PC-9 (cell line): ENCODE results near the gene CTNNA3.

Source experiments
- EZH2 ChIP-seq: fragments of 200-600 bp; sonication (generic); IDR thresholded peaks from 2 replicates; pipeline ENCODE4 v1.8.0; 2017; ENCODE audit warnings: antibody characterized with exemption, low read depth
- TF ChIP-seq, protein P1 (sequence below): fragments of 200-600 bp; sonication (generic); conservative IDR thresholded peaks from 2 replicates; pipeline ENCODE4 v1.6.1; 2017; ENCODE audit warnings: mixed run types, antibody characterized with exemption, mild to moderate bottlenecking, moderate library complexity

DNA sequence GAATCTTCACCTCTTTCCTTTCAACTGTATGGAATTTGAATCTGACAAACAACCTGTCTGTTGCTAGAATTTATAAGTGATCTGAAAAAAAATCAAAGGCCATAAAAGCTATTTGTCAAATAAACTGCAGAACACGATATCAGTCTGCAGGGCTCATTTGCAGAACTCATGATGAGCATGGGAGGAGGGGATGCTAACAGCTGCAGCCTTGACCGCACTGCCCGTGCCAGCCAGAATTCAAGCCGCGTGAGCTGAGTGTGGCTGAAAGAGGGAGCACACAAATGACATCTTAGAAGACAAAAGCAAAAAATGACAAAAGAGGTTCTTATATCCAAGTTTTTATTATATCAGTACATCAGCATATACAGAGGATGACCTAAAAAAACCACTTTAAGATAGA lies 754.5 kb downstream of the CTNNA3 start:
- TF ChIP-seq, protein P1, sequence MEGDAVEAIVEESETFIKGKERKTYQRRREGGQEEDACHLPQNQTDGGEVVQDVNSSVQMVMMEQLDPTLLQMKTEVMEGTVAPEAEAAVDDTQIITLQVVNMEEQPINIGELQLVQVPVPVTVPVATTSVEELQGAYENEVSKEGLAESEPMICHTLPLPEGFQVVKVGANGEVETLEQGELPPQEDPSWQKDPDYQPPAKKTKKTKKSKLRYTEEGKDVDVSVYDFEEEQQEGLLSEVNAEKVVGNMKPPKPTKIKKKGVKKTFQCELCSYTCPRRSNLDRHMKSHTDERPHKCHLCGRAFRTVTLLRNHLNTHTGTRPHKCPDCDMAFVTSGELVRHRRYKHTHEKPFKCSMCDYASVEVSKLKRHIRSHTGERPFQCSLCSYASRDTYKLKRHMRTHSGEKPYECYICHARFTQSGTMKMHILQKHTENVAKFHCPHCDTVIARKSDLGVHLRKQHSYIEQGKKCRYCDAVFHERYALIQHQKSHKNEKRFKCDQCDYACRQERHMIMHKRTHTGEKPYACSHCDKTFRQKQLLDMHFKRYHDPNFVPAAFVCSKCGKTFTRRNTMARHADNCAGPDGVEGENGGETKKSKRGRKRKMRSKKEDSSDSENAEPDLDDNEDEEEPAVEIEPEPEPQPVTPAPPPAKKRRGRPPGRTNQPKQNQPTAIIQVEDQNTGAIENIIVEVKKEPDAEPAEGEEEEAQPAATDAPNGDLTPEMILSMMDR, result no peak
- TF ChIP-seq EZH2, result no peak
